ENCODE measurements around the gene DHX9.

DHX9 gene

DNA sequence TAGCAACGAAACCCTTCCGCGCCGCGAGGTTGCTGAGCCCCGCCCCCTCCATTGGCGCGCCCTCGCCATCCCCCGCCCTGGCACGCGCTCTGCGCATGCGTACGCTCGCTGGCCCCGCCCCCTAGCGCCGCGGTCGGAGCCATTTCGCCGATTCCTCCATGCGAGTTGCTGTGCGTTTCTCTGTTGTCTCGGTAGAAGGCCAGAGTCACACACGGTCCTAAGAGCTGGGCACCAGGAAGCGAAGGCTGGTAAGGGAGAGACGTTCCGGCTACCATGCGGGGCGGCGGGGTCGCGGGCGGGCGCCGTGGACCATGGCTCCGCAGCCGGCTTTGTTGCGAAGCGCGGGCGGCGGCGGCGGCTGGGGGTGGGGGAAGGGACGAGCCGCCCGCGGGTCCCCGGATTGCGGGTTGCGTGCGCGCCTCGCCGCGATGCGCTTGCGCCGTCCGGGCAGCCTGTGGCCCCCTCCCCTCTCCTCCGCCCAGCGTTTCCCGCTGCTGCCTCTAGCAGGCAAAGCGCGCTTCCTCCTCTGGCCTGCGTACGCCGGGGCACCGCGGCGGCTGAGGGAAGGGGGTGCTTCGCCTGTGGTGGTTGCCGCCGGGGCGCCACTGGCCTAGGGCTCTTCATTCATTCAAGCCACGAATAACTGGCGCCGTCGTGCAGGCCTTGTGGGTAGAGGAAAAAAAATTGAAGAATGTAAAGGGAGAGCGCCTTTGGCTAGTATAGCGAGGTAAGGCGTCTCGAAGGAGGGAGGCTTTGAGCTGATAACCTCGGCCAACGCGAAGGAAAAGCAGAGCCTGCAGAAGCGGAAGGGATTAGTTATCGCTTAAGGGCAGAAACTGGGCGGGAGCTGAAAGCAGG is at the start of gene DHX9:
Gene DHX9 (plus strand): TSS at position 139 of the 858 bp plus-strand sequence. CDS start 3,220 bp downstream, outside the sequence.
- peak; percentile 81 to 87 for DNase-seq

DNA sequence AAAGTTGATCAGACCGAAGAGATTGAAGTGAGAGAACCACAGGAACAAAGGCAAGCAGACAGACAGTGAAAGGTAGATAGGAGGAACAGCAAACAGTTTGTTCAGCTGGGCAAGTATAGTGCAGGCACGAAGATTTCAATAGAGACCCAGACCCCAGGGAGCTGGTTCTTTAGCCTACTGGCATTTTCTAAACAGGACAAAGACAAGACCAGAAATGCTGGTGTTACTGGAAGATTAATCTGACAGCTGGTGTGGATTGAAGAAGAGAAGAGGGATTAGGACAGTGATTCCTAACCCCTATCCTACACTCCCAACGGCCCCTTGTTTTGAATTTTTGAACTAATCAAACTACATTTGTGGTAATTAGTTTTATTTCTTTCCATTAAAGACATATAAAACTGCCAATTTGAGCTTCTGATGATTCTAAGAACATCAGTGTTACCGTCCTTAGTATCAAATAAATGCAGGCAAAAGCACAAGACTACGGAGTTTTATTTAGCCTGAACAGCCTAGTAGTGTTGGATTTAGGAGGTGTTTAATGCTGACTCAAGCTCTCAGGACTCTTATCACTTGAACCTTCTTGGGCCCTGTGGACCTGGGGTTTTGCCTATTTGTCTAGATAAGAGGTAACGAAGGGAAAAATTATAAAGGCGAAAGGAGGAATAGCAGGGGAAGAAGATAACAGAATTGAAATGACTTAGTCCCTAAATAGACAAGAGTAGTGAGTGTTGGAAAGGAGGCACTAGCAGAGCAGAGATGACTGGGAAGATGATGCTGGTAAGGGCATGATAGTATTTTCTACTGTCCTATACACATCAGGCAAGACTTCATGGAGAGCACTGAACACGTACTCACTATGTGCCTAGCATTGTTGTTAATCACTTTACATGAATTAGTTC is 47.6 kb upstream of the DHX9 start:
- DNase-seq = no peak

DNA sequence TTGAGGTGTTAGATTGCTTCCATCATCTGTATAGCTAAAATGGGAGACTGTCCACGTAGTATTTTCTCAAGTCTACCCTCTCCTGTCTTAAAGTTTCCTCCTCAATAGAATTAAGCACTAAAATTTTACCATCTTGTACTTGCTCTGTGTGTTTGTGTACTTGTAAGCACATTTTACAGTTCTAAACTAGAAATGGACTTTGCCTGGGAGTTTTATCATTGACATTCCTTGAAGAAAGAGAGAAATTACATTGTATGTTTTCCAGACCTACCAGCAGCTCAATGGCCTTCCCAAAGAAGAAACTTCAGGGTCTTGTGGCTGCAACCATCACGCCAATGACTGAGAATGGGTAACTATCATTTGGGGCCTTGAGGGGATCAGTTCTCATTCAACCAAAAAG is 45.1 kb upstream of the DHX9 start:
- DNase-seq = no peak

DNA sequence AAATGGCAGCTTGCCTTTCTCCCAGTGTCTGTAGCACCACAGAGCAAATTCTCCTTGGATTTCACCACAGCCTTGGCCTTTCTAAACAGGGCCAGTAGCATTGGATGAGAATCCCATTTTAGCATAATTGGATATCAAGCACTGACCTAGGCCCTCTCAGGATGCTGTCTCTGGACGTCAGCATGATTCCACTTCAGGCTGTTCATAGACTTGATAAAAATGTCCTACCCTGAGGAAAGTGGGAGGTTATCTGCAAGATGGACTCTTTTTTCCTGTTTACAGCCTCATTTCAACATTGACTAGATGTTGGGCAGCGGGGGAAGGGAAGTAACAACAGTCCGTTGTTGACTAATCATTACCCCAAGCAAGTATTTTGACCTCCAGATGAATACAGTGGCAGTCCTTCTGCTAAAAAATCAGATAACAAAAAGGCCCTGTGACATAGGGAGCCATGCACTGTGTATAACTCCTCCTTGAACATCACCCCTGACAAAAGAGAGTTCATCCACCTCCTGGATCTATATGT is 44.4 kb upstream of the DHX9 start:
- no peak for DNase-seq

DNA sequence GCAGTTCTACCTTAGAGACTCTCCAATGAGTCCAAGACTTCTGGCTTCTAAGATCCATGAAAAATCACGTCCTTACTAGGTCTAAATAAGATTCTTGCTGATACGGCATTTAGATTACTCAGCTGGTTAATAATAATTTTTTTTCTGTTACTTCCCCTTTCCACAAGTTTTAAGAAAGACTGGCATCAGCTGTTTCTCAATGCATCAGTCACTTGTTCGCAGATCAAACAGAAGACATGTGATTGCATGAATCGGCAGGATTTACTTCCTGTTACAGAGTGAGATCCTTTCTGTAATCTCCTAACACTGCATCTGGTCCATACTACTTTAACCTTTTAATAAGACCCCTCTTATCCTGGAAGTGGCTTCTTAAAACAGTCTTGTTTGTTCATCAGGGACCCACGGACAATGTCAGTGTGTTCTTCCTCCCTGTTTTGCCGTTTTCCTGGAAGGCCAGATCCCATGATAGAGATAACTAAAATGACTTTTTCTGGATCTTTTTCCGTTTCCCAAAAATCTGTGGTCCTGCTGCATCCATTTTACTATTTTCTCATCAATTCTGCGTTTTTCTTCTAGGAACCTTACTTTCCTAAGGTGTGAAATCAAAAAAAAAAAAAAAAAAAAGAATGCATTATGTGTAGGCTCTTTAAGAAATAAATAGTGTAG is 43.5 kb upstream of the DHX9 start:
- DNase-seq = peak; percentile 96 to 97

DNA sequence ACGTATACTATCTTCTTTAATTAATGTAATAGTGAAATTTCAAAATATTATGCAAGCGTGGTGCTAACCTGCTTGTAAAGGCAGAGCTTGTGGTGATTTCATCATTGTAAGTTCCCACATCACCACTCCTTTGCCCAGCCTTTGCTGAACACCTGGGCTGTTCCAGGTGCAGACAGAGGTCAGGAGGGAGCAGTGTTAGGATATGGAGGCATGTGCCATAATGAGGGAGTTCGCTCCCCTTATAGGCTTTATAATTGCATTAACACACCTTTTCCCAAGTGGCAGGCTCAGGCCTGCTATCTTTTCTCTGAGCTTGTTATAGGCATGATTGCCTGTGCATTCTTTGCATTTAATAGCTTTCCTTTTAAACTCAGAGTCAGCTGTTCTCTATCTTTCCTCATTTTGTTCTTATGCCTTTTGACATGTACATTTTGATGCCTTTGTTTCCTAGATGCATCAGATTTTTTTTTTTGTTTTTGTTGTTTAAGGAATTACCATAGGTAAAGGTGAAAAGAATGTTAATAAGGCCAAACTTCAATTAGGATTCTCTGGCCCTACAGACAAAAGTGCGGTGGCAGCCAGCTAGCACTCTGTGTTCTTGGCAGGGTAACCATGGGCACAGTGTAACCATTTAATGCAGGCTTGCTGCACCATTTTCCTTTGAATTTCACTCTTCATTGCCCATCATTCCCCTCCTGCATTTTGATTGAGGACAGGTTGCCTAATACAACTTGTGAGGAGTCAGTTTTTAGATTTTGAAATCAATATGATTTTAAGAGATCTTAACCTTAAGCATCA is 36.9 kb upstream of the DHX9 start:
- DNase-seq = no peak

DNA sequence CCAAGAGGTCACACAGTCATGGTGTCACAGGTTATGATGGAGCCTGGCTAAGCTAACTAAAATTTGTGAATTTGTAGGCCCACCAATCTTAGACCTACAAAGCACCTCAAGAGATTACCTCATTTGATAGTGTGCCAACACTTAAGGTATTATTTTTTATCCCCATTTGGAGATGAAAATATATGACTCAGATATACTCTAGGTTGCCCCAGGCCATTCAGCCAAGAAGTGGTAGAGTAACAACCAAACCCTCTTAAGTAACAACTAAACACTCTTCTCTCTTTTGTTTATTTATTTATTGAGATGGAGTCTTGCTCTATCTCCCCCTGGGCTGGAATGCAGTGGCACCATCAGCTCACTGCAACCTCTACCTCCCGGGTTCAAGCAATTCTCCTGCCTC is 35.3 kb upstream of the DHX9 start:
- no peak for DNase-seq

DNA sequence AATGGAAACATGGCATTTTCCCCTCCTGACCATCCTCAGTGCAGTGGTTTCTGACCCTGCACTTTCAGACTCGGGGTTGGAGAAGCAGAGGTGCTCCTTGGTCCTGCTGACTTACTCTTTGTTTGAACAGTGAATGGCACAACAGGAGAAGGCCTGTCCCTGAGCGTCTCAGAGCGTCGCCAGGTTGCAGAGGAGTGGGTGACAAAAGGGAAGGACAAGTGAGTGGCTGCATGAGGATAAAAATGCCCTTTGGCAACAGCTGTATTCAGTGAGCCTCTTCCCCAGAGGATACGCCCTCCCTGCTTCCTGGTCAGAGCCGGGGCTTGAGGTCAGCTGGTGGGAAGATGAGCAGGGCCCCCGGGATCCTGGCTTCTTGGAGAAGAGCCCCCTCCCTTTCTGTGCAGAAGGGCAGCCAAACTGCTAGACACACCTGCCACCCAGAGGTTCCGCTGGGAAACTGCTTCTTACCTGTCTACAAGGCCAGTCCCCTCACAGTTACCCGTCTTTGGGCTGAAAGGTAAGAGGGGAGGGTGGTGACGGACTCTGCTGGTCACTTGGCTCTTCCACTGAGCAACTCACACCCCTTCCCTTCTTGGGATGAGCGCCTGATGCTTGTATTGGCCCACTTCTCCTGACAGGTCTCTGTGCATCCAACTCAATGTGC is 33.0 kb upstream of the DHX9 start:
- DNase-seq = no peak

DNA sequence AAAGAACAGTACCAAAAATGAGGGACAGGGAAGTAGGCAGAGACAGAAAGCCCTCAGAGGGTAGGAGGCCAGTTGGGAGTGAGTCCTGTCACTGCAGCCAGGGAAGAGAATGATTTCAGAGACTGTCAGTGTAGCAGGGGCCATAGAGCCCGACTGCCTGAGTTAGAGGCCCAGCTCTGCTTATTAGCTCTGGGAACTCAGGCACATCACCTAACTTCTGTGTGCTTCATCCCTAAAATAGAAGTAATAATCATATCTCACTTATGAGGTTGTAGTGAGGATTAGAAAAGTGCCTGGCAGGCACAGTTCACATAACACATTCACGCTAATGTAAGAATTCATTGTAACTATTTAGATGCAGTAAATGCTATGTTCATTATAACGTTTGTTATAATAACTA is 31.2 kb upstream of the DHX9 start:
- no peak for DNase-seq

DNA sequence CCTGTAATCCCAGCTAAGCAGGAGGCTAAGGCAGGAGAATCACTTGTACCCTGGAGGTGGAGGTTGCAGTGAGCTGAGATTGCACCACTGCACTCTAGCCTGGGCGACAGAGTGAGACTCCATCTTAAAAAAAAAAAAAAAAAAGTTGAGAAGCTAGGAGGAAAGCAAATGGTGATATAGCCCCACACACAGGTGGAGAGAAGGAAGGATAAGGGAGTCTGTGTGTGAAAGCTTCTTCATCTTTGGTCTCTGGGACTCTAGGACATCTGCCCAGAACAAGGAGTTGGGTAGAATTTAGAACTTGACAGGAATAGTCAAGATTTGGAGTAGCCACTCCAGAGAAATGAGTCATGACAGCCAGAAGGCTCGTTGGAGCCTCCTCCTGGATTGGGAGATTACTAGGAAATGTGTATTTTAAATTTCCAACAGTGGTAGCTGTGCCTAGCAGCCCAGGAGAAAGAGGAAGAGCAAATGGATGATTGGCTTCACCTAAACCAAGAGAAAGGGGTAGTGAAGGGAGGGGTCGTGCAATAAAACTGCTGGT is 29.7 kb upstream of the DHX9 start:
- no peak for DNase-seq

DNA sequence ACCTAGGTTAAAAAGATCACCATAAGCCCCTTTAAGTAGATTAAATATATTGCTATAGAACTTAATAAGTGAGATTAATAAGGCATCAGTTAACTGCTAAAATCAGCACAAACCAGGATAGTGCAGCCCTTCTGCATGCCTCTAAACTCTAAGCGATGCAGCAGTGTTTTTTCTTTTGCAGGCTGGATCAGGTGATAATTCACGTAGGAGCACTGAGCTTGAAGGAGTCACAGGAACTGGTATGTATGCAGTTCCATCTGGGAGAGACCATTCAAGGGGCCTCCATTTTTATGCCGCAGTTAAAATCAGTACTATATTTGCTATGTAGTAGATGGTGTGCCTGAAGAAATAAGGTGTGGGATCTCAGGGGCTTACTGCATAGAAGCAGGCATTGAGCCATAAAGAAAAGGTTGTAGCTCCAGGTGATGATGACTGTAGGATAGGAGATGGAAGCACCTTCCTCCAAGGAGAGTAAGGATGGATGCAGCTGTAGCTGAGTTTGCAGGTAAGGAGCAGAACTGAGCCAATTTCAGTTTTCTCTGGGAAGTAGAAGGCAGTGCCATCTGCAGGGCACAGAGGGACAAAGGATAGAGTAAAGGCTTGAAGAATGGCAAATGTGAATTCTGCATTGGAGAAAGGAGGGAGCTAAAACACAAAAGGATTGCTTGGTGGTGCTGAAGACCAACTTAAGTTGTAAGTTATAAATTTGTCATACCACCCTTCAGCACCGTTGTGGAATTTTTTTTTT is 27.0 kb upstream of the DHX9 start:
- no peak for DNase-seq

DNA sequence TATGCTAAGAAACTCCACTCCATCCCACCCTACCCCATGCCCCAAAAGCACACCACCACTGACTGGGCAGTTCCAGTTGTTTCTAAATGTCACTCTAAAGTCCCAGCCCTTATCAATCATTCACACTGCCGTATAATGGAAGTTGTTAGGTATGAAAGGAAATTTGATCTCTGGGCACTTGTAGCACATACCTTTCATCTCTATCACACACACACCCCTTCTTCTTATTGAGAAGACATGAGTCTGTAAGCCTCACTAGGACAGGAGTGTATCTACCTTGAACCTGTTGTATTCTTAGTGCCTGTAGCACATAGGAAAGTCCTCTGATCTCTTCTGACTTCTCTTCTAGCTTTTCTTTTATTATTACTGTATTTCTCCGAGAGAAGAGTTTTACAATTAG is 22.3 kb upstream of the DHX9 start:
- no peak for DNase-seq

DNA sequence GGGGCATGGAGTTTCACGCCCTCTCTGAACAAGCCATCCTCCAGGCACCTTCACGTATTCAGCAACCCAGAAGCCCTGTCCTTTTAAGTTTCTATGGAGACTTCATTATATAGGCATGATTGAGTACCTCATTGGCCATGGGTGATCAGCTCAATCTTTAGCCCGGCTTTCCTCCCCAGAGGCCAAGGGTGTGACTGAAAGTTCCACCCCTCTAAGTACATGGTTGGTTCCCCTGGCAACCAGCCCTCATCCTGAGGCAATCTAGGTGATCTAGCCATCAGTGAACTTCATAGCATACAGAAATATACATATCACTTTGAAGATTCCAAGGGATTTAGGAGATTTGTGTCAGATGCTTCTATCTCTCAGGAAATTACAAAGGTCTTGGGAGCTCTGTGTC is 21.3 kb upstream of the DHX9 start:
- DNase-seq = no peak

DNA sequence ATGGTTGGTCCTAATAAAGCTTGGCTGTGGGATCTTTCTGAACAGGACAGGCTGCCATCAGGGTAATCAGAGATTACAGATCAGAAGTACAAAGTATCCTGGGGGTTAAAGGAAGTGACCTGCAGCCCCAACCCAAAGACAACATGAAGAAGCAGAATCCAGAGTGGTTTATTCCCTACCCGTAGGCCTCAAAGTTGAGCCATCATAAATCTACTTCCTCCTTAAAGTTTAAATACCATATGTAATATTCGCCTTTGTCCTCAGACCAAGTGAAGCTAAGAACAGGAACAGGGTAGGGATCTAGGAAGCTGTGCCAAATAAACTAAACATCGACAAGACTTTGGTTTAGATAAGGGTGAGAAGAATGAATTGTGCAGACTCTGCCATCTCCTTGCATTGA is 15.9 kb upstream of the DHX9 start:
- DNase-seq = no peak

DNA sequence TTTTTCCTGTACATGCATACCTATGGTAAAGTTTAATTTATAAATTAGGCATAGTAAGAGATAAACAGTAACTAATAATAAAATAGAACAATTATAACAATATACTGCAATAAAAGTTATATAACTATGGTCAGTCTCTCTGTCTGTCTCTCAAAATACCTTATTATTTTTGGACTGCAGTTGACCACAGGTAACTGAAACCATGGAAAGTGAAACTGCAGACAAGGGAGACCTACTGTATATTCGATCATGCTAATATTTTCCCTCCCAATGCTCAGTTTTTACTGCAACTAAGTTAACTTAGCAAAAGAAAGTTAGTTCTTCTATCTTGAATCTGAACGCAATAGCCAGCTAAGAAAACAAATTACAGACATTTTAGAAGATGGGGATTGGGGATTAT is 12.3 kb upstream of the DHX9 start:
- DNase-seq = no peak

DNA sequence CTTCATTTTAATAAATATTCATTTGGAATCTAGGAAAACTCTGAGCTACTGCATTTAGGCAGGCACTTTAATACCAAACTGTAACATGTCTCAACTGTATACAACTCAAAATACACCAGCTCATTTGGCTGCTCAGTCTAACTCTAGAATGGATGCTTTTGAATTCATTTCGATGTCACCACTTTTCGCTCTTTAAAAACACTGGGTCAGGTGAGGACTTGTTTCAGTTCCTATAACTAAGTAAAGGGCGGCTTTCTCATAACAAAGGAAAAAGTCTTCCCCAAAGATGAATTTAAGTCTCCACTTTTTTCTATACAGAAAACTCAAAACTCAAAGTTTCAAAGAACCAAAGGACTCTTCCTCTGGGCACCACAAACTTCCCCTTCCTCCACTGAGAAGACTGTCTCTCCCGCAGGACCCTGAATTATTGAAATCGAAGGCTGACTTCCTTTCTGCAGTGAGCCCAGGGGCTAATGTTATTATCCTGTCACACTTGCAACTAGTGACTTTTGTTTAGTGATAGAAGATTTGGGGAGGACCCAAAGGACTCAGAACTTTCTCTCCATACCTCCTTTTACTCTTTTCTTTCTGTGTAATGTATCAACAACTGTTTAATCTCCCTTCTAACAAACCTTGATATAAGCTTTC is 9.7 kb upstream of the DHX9 start:
- peak; percentile 24 to 41 for DNase-seq

DNA sequence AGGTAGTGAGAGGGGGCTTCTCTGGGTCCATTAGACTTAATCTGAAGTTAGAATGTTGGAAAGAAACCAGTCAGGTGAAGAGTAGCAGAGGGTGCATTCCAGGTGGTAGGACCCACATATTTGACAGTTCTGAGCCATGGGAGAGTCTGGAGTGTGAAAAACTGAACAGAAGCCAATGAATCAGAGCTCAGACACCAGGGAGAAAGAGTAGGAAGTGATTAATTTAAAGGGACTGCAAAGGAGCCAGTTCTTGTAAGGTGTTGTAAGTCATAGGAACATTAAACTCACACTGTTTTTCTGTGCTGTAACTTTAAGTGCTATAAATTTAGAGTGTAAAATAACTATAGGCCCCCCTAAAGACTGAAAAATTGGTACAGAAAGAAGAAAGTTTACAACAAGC is 5.9 kb upstream of the DHX9 start:
- no peak for DNase-seq

DNA sequence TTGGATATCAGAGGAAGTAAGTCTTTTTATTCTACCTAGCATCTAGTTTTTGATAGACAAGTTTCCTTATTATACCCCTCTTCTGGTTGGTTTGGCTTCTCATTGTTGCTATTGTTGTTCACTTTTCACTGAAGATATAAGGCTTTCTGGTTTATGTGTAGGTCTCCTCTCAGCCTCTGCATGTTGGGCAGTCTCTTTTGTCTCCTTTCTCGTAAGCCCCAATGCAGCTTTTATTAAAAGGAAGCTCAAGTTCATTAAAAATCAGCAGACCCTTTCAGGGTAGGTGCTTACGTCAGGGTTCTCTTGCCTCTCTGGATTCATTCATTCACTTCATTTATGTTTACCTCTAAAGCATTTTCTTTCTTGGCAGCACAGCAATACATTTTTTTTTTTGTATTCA is 4.8 kb upstream of the DHX9 start:
- DNase-seq = no peak

DNA sequence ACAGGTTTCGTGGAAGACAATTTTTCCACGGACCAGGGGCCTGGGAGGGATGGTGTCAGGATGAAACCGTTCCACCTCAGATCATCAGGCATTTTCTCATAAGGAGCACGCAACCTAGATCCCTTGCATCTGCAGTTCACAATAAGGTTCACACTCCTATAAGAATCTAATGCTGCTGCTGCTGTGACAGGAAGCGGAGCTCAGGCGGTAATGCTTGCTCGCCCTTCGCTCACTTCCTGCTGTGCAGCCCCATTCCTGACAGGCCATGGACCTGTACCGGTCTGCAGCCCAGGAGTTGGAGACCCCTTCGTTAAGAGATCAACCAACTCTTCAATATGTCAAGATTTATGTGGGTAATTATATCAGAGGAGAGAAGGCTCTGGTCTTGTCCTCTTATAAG is 3.3 kb upstream of the DHX9 start:
- no peak for DNase-seq

DNA sequence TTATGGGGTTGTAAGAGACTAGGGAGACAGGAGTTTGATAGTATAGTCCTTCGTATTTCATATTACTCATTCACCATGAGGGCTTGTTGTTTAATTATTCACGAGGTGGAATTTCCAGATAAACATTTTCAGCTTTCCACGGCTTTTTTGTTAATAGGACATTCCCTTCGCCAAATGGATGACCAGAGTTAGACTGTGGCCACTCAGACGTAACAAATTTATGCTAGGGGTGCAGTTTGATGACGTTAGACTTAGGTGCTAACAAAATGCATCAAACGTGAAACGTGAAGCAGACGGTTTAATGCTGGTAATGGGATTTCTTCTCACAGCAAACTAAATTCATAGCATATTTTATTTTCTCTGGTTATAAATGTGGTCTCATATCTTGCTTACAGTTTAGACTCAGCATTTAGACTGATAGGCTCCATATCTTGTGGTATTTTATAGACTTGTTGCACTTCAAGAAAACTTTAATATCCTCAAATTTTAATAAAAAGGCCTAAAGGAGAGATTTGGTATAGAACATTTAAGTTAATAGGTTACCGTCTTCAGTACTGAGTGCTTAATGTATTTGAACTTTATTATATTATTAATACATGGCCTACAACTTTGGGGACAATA is 2.3 kb downstream of the DHX9 start:
- peak in 1 of 2 experiments; percentile 12 for DNase-seq

Measured in AML-193 (cell line).